HepG2 (cell line): Measurements from ENCODE around the gene PARK7. TPM values are rescaled to one million over a fixed set of nuclear protein-coding genes. Genes with fewer than 3 reads are reported as not detected.

Experiments
- ATAC-seq: fragments of 200-7000 bp; cut with Tn5 transposase; 3 replicates; pipeline ENCODE4 v1.9.1; 2020; ENCODE audit warnings: mild to moderate bottlenecking, moderate library complexity
- BruUV-seq: library from RNA; stranded (reverse); fragments of 400-500 nt; replicated peaks from 2 replicates; lab custom pipeline; 2021; lab: Mats Ljungman, UMichigan
- CTCF ChIA-PET: fragments of 300-600 bp; formaldehyde crosslinking; extraction: SDS; loops from one replicate; lab custom pipeline; 2021; ENCODE audit warnings: low total read pairs, inconsistent platforms, low intra/inter-chr PET ratio; lab: Yijun Ruan, JAX
- POLR2A ChIA-PET: fragments of 350-600 bp; sonication (Branson Sonifier 250); formaldehyde crosslinking; loops from one replicate; lab custom pipeline; 2020; ENCODE audit warnings: antibody characterized with exemption, inconsistent platforms; lab: Yijun Ruan, JAX
- DNase-seq: peaks from one replicate; pipeline ENCODE4 v3.0.0-alpha.2; 2015; ENCODE audit warnings: low spot score
- FAIRE-seq: peaks from 3 replicates; lab custom pipeline; 2011; peaks lifted over from hg19 to GRCh38; lab: Jason Lieb, UNC
- H2AFZ ChIP-seq: one replicate; pipeline ENCODE4 v1.6.1; 2011; ENCODE audit warnings: low read length, inconsistent platforms
- H3K27ac ChIP-seq: fragments of 300-600 bp; 3 replicates; pipeline ENCODE4 v1.8.0; 2011; ENCODE audit warnings: mixed run types, mild to moderate bottlenecking, mixed read lengths, low read length, inconsistent platforms; ENCODE audit not compliant: insufficient read depth; ENCODE audit errors: extremely low read length
- H3K27me3 ChIP-seq, 2 experiments: fragments of 200-600 bp in 1 of 2; 2 replicates in 1 of 2; 3 replicates in 1 of 2; pipeline versions ENCODE4 v1.6.0 to v1.8.0; 2011; ENCODE audit warnings: low read length in 2 of 2, mild to moderate bottlenecking in 2 of 2, moderate library complexity in 2 of 2, inconsistent platforms in 1 of 2; ENCODE audit not compliant: insufficient read depth in 2 of 2, control insufficient read depth in 1 of 2
- H3K36me3 ChIP-seq, 2 experiments: fragments of 200-600 bp in 1 of 2; replicated peaks in 1 of 2; 2 replicates in 1 of 2; 3 replicates in 1 of 2; pipeline versions ENCODE4 v1.5.1 to v1.8.0; 2011; ENCODE audit warnings: low read length in 2 of 2, inconsistent platforms in 1 of 2; ENCODE audit not compliant: insufficient read depth in 2 of 2, control insufficient read depth in 1 of 2
- H3K4me1 ChIP-seq: 2 replicates; pipeline ENCODE4 v1.5.1; 2012; ENCODE audit warnings: low read length, inconsistent platforms; ENCODE audit not compliant: insufficient read depth
- H3K4me2 ChIP-seq: 2 replicates; pipeline ENCODE4 v1.6.0; 2011; ENCODE audit warnings: low read depth, low read length, inconsistent platforms
- H3K4me3 ChIP-seq, 3 experiments: fragments of 200-600 bp in 1 of 3; sonication (generic), shearing (Covaris generic) in 1 of 3; replicated peaks in 1 of 3; 2 replicates each; pipeline ENCODE4 v1.5.1; 2011 to 2016; ENCODE audit warnings: low read length in 3 of 3, inconsistent platforms in 2 of 3, low read depth in 2 of 3, mild to moderate bottlenecking in 2 of 3, control low read depth in 1 of 3, mixed read lengths in 1 of 3; ENCODE audit not compliant: insufficient read depth in 1 of 3
- H3K79me2 ChIP-seq: one replicate; pipeline ENCODE4 v1.6.1; 2011; ENCODE audit warnings: low read length, inconsistent platforms; ENCODE audit not compliant: insufficient read depth
- H3K9ac ChIP-seq: 2 replicates; pipeline ENCODE4 v1.6.0; 2011; ENCODE audit warnings: mild to moderate bottlenecking, low read depth, low read length, inconsistent platforms; ENCODE audit not compliant: insufficient read depth
- H3K9me3 ChIP-seq: 2 replicates; pipeline ENCODE4 v1.5.1; 2012; ENCODE audit warnings: mild to moderate bottlenecking, low read length
- H4K20me1 ChIP-seq: 2 replicates; pipeline ENCODE4 v1.6.0; 2011; ENCODE audit warnings: inconsistent platforms, mild to moderate bottlenecking, low read length, moderate library complexity; ENCODE audit not compliant: insufficient read depth
- CBX2 ChIP-seq, 2 experiments: fragments of 200-600 bp in 1 of 2; sonication (generic); formaldehyde crosslinking in 1 of 2; IDR thresholded peaks; 2 replicates each; pipeline versions ENCODE4 v1.7.0 to v1.8.1; 2018 to 2022; ENCODE audit warnings: low read depth in 2 of 2, low read length in 1 of 2, mild to moderate bottlenecking in 1 of 2, missing genetic modification reagents in 1 of 2
- EHMT2 ChIP-seq: fragments of 200-600 bp; sonication (generic); IDR thresholded peaks from 2 replicates; pipeline ENCODE4 v1.7.0; 2017; ENCODE audit warnings: antibody characterized with exemption, low read depth, low read length, borderline replicate concordance
- GZF1 ChIP-seq: sonication (generic); formaldehyde crosslinking; IDR thresholded peaks from 2 replicates; pipeline ENCODE4 v1.5.1; 2020; ENCODE audit warnings: mild to moderate bottlenecking, missing genetic modification reagents
- KLF13 ChIP-seq: sonication (generic); formaldehyde crosslinking; IDR thresholded peaks from 2 replicates; pipeline ENCODE4 v1.4.0; 2020; ENCODE audit warnings: mild to moderate bottlenecking, missing genetic modification reagents
- MAFF ChIP-seq: IDR thresholded peaks from 2 replicates; pipeline ENCODE4 v1.6.1; 2011; ENCODE audit warnings: low read depth, low read length, improper control_type of control experiment
- MAFK ChIP-seq, 2 experiments: IDR thresholded peaks in 1 of 2; conservative IDR thresholded peaks in 1 of 2; 2 replicates each; pipeline ENCODE4 v1.6.1; 2011; ENCODE audit warnings: improper control_type of control experiment in 2 of 2, low read length in 2 of 2
- PHF20 ChIP-seq: sonication (generic); formaldehyde crosslinking; IDR thresholded peaks from 2 replicates; pipeline ENCODE4 v1.5.0; 2020; ENCODE audit warnings: mild to moderate bottlenecking, missing genetic modification reagents
- SIN3B ChIP-seq: fragments of 150-350 bp; IDR thresholded peaks from 2 replicates; pipeline ENCODE4 v1.6.1; 2014; ENCODE audit warnings: low read length
- TAF1 ChIP-seq: sonication (generic); formaldehyde crosslinking; IDR thresholded peaks from 2 replicates; pipeline ENCODE4 v1.4.0; 2020; ENCODE audit warnings: missing genetic modification reagents
- ZNF124 ChIP-seq: sonication (generic); formaldehyde crosslinking; IDR thresholded peaks from 2 replicates; pipeline ENCODE4 v1.4.0; 2020; ENCODE audit warnings: missing genetic modification reagents
- ZNF3 ChIP-seq: IDR thresholded peaks from 2 replicates; pipeline ENCODE4 v1.7.0; 2017; ENCODE audit warnings: inconsistent platforms
- ZNF841 ChIP-seq: sonication (generic); formaldehyde crosslinking; IDR thresholded peaks from 2 replicates; pipeline ENCODE4 v1.8.1; 2023; ENCODE audit warnings: missing genetic modification reagents, borderline replicate concordance
- WGBS: methylation state at CpG from one replicate; pipeline ENCODE4 v1.1.6; 2017; ENCODE audit warnings: low lambda C conversion rate; 5-methylcytosine and 5-hydroxymethylcytosine counted together
- in situ Hi-C: cut with HindIII; loops from 2 replicates; pipeline ENCODE4 v1.10.0; 2017; ENCODE audit warnings: low pct_unique_long_range_greater_than_20kb; ENCODE audit not compliant: extremely low pct_ligation_motif_present
- intact Hi-C: fragments of 100-400 bp; cut with micrococcal nuclease; formaldehyde crosslinking; loops from one replicate; pipeline ENCODE4 v1.10.0; 2022; ENCODE audit not compliant: unreplicated experiment
- polyA plus RNA-seq, 8 experiments: library from polyadenylated mRNA; depleted of rRNA in 3 of 8; stranded (reverse) in 7 of 8; unstranded in 1 of 8; fragments of >200 nt; fragmentation: Illumina TruSeq in 4 of 8; extraction: Trizol in 4 of 8; gene quantifications; 2 replicates each; pipeline versions ENCODE4 v1.2.1 to v1.2.3, GENCODE V29; 2011 to 2016; ENCODE audit warnings: low read depth in 4 of 8, missing spikeins in 1 of 8, mixed read lengths in 1 of 8; ENCODE audit not compliant: insufficient read depth in 1 of 8
- total RNA-seq, 5 experiments: library from RNA; depleted of rRNA; stranded (reverse); fragments of >200 nt; fragmentation: Illumina TruSeq; extraction: Trizol; gene quantifications; 2 replicates each; pipeline ENCODE4 v1.2.3, GENCODE V29; 2016; ENCODE audit warnings: low read depth in 1 of 5

The PARK7 gene
- total and polyA plus RNA-seq, 2 of the 13 experiments (the other 11 are each of a cell fraction or from before 2014, with no cell fraction given) = 212 to 296 TPM

DNA sequence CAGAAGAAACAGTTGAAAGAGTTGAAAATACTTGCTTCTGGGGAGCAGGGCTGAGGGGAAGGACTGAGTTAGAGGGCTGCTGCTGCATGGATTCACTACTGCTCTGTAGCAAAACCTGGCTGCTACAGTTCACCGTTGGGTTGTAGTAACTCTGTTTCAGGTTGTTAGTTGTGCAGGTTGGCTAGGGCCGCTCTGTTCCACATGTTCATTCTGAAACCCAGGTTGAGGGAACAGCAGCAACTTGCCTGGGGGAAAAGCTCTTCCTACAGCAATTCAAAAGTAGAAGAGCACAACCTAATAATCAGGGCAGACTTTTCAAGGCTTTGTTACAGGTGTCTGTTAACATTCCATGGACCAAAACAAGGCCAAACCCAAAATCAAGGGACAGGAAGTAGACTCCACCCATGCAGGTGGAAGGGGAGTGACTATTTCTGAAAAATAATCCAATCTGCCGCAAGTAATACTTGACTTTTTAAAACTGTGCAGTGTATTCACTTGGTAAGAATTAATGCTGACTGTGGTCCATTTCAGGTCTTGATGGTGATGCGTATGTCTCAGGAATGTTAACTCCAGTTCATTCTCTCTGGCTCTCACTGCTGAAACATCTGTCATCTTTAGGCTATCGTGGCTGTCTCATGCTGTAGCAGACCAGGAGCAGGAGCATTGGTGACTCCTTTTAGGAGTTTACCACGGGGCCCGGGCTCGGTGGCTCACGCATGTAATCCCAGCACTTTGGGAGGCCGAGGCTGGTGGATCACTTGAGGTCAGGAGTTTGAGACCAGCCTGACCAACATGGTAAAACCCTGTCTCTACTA, 5.1 kb upstream of the PARK7 start:
- ATAC-seq (no peak), FAIRE-seq (no peak), DNase-seq (no peak)
- intact Hi-C loops = no loop called here
- no peaks in the 10 kb centered on the region for H3K36me3 ChIP-seq
- no peaks in the 10 kb centered on the region for H3K27me3 ChIP-seq
- H3K79me2 ChIP-seq = no peaks in the 10 kb centered on the region
- ChIA-PET POLR2A (no interaction called here), CTCF (no interaction called here)
- in situ Hi-C loops = no loop called here
- BruUV-seq = no TSS peak
- H3K4me1 ChIP-seq = peaks cover 15% of the 10 kb centered on the region
- 48% methylated on average over 9 of the region's 10 CpGs for WGBS
- TF ChIP-seq MAFF (peak; percentile 92), MAFK (conservative IDR thresholded peaks at IDR 0.05 in 1 of 2, IDR thresholded peaks at IDR 0.05 in 1 of 2; ENCODE audit: low read length in 2 of 2) (peak; percentile 92 to 95), ZNF3 (no peak), GZF1 (CRISPR knock-in tag) (no peak)
- no peak overlapping the region for H3K4me3 ChIP-seq
- no peaks in the 10 kb centered on the region for H3K9me3 ChIP-seq
- H4K20me1 ChIP-seq = no peaks in the 10 kb centered on the region
- no peak overlapping the region for H3K27ac ChIP-seq
- H2AFZ ChIP-seq = no peak overlapping the region
- no peak overlapping the region for H3K9ac ChIP-seq
- no peak overlapping the region for H3K4me2 ChIP-seq

GRCh38 chr1:7960165-7960564, 1.3 kb upstream of the PARK7 start:
- no peak for TF ChIP-seq TAF1 (CRISPR knock-in tag)
- no peak for TF ChIP-seq PHF20 (CRISPR knock-in tag)
- no peak for TF ChIP-seq CBX2 (IDR thresholded peaks at IDR 0.05; ENCODE audit: low read depth, low read length)
- TF ChIP-seq CBX2 (CRISPR knock-in tag; IDR thresholded peaks at IDR 0.05; ENCODE audit: low read depth) = no peak
- TF ChIP-seq ZNF841 = no peak
- TF ChIP-seq KLF13 (CRISPR knock-in tag) = no peak
- no peak for TF ChIP-seq EHMT2
- TF ChIP-seq ZNF124 = no peak
- TF ChIP-seq SIN3B = no peak
- ATAC-seq = no peak
- intact Hi-C loops = no loop called here
- no peak overlapping the region for H2AFZ ChIP-seq
- peak; percentile 18 for FAIRE-seq
- peak overlapping the region; percentile 89; the same call in 1 of the 2 replicates for H3K9ac ChIP-seq
- CTCF ChIA-PET = no interaction called here
- peaks cover 30% of the 10 kb centered on the region for H3K79me2 ChIP-seq
- peak overlapping the region; percentile 77 to 88 (median 83); a peak in 5 of 6 replicates for H3K4me3 ChIP-seq
- POLR2A ChIA-PET = no interaction called here
- no peaks in the 10 kb centered on the region for H3K9me3 ChIP-seq
- H3K27me3 ChIP-seq = no peaks in the 10 kb centered on the region
- H4K20me1 ChIP-seq = no peaks in the 10 kb centered on the region
- peaks cover 3 to 13% of the 10 kb centered on the region in 2 experiments for H3K36me3 ChIP-seq
- peaks cover 44% of the 10 kb centered on the region for H3K4me1 ChIP-seq
- WGBS = 57% methylated on average over 2 of the region's 2 CpGs
- H3K4me2 ChIP-seq = peak overlapping the region; percentile 74
- no peak overlapping the region for H3K27ac ChIP-seq
- in situ Hi-C loops = no loop called here
- BruUV-seq = no TSS peak
- DNase-seq = no peak
